T follicular helper cell (primary cell): ENCODE results near the gene TMEM151A.
A peak's percentile ranks its signal among the peaks of the same experiment; 100 is the strongest.

ENCODE experiments used
- DNase-seq: peaks from one replicate; pipeline ENCODE4 v3.0.0-alpha.2; 2020; ENCODE audit warnings: low read depth

The TMEM151A gene

DNA sequence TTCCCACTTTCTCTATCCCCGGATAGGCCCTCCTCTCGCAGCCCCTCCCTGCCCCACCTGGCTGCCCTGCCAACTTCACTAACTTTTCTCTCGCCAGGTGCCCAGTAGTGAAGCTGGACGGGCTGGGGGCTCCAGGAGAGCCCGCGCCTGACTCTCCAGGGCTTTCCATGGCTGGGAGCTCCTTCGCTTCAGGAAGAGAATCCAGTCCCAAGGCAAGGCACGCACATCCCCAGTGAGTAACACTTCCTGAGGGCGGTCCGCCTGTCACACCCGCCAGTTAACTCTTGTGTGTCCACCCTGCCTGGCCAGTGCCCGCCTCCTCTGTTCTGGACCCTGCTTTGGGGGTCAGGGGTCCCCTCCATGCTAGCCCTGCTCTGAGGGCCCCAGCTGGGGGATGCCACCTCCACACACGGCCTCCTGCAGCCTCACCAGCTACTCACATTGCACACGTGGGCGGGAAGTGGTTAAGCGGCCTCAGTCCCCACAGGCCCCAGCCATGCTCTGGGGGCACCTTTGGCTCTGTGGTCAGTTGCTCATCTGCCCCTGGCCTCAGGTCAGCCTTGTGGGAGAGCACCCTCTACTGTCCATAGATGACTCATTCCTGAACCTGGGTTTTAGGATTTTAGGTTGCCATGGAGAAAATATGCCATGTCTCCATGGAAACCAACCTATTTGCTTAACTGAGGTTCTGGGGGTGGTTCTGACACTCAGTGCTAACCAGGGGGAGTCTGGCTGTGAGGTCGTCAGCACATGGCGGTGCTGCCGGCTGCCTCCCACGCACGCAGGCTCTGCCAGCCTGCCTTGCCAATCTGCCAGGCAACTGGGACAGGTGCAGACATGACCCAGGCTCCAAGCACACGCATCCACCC, 44.8 kb downstream of the TMEM151A start, which contains the start of gene RIN1:
RIN1 (minus strand) TSS at position 201 of the 869 bp plus-strand sequence; CDS start at position 169, 32 bp downstream.
- DNase-seq: no peak

DNA sequence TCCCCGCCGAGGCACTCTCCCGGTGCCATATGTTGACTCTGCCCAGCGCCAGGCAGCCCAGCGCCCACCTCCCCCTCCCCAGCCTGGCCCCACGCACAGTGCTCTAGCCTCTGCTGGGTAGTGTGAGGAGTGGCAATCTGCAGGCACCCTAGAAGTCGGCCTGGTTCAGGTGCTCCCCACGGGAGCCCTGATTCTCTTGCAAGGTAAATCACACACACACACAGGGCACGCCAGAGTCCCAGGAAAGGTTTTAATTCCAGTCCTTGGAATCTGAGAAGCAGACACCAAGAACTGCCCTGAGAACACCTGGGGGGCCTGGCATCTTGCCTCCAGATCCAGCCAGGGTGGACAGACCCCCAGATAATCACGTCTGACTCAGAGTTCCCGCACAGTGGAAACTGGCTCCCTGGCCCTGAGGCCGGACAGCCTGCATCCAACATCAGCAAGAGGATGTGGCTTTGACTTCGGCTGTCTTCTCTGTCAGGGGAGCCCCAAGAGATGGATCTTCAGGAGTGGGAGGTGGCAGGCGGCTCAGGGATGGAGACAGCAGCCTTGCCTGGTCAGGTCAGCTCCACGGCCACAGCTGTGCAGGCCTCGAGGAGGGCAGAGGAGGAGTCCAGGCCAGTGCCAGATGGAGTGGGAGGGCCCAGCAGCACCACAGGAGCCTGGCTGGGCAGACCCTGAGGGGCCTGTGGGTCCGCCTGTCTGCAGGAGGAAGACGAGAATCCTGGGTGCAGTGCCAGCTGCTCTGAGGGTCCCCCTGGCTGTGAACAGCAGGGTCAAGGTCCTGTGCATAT, 45.6 kb downstream of the TMEM151A start:
- DNase-seq: no peak

DNA sequence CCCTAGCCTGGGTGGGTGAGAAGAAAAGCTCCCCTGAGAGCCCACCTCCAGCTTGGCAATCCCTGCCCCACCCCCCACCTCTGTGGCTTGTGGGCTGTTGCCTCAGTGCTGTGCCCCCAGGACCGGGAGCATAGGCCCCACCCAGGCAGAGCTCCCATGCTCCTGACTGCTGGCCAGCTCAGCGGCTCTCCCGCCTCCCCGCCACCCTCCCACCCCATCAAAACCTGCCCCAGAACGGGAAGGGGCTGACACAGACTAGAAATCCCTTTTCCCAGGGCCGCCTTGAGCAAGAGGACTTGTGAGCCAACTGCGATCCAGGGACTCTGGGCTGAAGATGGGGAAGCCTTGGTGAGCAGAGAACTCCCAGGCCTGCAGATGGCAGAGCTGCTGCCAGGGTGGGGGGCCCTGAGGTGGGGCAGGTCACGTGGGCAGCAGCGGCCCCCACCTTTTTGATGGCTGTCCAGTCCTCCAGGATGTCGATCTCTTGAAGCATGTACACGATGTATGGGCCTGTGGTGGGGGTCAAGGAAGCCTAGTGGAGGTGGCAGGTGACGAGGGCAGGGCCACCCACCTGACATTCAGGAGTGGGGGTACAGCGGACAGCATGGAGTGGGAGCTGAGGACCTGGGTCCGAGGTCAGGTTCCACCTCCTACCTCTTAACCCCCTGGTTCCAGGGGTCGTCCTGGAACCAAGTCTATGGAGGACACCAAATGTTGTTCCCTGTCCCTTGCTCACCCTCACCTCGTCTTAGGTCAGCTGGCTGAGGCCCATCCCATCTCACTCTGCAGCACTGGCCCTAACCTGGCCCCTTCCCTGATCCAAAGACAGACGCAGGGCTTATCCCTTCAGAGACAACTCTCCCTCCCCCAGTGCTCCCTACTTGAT, 46.8 kb downstream of the TMEM151A start:
- DNase-seq: no peak

DNA sequence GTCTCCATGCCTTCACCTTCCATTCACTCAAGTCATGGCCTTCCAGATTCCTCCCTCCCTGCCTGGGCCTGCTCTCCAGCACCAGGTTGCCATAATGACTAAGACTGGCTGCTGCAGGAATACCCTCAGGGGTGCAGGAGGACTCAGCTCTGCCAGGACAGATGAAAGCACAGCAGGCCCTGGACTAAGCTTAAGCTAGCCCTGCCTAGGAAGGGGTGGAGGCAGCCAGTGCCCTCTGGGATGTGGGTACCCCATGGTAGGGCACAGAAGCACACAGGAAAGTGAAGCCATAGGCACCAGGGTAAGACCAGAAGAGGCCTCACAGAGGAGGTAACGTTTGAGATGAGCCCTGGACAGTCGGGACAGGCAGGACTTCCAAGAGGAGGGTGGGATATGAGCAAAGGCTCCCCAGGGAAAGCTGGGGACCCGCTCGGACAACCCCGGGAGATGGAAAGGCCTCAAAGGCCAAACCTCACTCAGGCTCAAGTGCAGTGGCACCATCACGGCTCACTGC, 47.5 kb downstream of the TMEM151A start:
- no peak for DNase-seq

DNA sequence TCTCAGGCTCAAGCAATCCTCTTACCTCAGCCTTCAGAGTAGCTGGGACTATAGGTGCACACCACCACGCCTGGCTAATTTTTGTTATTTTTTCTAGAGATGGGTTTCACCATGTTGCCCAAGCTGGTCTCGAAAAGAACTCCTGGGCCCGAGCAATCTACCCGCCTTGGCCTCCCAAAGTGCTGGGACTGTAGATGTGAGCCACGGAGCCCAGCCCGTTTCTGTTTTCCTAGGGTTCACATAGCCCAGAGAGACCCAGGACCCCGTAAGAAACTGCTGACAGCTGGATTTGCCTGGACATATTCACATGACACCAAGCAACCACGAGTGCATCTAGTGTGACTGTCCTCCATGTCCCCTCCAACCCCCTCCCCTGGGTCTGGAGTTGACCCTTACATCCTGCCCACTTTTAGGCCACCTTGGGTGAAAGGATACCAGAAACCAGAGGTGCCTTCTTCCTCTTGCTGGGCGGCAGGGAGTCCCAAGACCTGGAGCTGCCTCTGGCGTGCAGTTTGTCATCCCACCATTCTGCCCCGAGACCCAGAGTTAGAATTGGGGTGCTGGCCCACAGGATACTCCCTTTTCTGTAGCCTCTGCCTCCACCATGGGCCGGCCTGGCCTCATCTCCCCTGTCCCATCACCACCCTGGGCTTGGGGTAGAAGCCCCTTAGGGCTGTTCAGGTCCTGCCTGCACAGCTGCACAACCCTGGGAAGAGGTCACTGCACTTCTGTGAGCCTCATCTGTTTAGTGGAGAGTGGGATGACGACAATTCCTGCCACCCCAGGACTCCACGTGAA, 48.2 kb downstream of the TMEM151A start:
- DNase-seq: no peak

DNA sequence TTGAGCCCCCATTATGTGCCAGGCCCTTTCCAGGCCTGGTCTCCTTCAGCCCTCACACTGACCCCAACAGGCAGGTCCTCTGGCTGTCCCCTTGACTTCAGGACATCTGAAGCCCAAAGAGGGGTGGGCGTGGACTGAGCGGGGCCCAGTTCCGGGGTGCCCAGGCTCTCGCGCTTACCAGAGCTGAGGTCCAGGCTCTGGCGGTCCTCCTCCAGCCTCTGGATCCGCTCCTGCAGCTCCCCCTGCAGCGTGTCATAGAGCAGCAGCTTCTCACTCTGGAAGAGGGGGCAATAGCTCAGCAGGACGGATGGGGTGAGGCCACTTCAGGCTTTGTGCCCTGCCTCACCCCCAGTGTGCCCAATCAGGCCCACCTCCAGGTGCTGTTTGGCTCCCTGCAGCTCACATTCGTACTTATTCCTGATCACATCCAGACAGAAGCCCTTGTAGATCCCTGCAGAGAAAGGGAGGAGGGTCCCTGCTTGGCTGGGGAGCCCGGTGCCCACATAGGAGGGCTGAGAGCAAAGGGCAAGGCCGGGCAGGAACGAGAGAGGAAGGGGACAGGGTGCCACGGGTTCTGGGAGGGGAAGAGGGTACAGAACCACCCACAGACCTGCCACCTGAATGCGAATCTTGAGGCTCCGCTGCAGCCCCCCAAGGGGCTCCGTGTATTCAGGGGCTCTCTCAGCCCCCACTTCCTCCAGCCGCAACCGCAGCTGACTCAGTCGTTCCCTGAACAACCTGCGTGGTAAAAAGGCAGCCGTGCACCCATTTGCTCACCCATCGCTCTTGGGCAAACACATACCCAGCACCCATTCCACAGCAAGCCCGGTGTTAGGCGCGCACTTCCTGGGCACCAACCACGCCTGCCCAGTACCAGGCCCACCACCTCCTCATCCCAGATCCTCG, 49.2 kb downstream of the TMEM151A start:
- DNase-seq: no peak

DNA sequence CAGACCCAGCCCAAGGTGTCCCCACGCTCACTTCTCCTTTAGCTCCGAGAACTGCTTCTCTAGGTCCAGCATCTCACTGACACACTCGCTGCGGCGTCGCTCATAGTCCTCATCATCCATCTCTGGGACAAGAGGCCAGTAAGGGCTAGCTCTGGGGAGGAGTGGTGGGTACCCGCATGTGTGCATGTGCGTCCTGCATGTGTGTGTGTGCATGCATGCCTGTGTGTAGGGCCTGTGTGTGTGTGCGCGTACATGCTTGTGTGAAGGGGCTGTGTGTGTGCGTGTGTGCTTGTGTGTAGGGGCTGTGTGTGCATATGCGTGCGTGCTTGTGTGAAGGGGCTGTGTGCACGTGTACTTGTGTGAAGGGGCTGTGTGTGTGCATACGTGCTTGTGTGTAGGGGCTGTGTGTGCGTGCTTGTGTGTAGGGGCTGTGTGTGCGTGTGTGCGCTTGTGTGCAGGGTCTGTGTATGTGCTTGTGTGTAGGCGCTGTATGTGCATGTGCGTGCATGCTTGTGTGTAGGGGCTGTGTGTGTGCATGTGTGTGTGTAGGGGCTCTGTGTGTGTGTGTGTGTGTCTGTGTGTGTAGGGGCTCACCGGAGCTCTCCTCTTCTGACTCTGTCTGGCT, 49.9 kb downstream of the TMEM151A start:
- no peak for DNase-seq

DNA sequence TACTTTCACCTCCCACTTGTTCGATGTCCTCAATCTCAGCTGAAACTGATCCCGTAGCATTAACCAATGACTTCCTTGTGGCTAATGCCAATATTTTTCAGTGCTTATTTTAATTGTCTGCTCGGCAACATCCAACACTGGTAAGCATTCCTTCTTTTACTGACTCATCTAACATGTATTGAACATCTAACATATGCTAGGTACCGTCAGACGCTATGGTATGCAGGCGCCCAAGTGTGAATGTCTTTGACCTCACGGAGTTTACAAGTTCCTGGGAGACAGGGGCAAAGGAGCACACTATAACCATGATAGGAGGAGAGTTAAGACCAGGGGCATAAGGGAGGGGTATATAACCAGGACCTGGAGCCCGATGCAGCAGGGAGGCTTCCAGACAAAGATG, 51.5 kb downstream of the TMEM151A start:
- no peak for DNase-seq

DNA sequence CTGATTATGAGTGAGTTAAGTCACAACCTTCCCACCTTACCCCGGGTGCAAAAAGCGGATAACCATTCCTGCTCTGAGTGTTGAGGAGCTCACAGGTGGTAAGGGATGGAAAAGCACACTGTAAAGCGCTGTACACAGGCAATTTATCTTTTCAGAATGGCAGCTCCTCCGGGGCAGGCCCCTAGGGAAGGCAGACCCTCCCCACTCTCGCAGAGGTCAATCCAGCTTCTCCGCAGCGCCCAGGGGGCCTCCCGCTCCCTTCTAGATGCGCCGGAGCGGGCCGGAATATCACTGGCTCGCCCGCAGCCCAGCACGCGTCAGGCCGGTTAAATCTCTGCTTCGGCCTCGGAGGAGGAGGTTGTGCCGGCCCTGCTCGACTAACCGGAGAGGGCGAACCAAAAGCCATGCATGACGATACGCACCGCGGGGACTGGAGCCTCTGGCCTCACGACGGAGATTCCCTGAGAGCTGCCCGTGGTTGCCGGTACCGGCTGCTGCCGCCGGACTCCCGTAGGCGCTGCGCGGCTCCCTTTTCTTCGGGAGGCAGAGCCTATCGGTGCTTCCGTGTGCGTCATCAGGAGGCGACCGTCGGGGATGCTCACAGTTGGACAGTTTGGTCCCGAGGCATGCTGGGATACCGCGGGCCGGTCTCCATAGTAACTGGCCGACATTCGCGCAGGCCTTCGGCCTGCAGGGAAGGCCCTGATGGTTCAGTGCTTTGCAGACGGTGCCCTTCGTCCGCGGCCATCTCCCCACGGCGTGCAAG, 53.0 kb downstream of the TMEM151A start, which contains the start of gene BRMS1:
BRMS1 (minus strand) TSS at position 555 of the 766 bp plus-strand sequence. CDS start 2,870 bp downstream, outside the sequence.
- peak; percentile 95 for DNase-seq

DNA sequence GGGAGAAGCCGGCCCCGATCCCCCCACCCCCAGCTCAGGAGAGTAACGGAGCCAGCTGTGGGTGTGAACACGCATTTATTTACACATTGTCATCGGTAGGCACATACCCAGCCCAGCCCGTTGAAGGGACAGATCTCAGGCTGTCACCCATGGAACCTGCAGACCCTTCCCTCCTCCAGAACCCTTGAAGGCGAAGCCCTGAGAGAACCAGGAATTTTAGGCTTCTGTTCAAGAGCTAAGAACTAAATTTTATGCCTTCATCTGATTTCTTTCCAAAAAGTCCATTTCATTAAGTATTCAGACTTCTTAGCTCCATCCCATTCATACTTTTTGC, 53.6 kb downstream of the TMEM151A start:
- no peak for DNase-seq
